HTR-8/SVneo (cell line): ENCODE data around the gene SHISA6.
"Not testable (repeated sequence)": the region's sequence is repeated elsewhere in the genome, so short reads cannot be mapped to it uniquely, and the experiment has no call there.

Source experiments
- DNase-seq: peaks from one replicate; pipeline ENCODE4 v3.0.0; 2011; ENCODE audit warnings: low spot score, mixed read lengths; ENCODE audit not compliant: insufficient read length
- FAIRE-seq: peaks from 2 replicates; lab custom pipeline; 2011; peaks lifted over from hg19 to GRCh38; lab: Jason Lieb, UNC

The SHISA6 gene

DNA sequence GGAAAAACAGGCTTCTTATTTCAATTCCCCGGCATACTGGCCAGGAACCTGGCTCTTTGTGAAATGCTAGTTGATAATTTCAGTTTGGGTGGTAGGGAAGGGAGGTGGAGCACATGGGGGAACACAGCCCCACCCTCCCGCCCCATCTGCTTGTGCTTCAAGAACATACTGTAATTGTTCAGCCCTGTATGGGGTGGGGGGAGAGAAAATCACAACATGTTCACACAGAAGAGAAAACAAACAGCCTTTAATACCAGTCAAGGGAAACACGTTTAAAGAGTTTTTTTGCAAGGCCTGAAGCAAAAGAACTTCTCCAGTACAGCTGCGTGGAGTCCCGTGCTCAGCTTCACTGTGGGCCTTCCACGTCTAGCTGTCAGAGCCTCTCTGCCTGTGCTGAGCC, 59.7 kb downstream of the SHISA6 start:
- FAIRE-seq, result no peak
- no peak for DNase-seq

DNA sequence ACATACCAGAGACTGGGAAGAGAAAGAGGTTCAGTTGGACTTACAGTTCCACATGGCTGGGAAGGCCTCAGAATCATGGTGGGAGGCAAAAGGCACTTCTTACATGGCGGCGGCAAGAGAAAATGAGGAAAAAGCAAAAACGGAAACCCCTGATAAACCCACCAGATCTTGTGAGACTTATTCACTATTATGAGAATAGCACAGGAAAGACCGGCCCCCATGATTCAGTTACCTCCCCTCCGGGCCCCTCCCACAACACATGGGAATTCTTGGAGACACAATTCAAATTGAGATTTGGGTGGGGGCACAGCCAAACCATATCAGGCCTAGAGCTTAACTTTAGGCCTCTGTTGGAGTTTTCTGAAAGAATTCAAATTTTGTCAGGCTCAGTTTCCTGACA, 60.9 kb downstream of the SHISA6 start:
- not testable (repeated sequence) for FAIRE-seq, DNase-seq

- DNase-seq (no peak), FAIRE-seq (no peak)
Measured at GRCh38 chr17:11302401-11303186, 61.6 kb downstream of the SHISA6 start.

DNA sequence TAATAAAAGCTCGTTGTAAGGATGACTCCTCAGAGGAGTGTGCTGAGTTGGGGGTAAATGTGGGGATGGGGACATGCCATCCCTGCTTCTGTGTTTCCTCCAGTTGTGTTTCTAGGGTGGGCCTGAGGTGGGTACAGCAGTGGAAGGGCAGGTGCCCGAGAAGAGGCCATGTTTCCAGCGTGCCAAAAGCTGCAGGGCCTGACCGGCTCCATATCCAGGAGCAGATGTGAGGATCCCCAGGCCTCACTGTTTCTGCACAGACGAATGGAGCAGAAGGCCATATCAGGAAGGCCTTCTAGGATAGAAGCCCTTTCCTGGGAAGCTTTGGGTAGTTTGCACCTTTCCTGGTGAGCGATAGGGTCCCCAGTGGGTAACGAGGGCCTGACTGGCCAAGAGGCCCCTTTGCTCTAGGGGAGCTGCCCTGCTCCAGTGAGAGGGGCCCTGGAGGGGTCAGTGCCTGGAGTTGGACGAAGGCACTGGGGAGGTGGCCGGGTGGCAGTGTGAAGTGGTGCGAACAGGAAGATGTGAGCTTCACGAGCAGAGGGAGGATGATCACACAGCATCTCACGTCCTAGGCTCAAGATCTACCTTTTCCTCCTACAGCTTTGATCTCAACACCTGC, 62.9 kb downstream of the SHISA6 start:
- FAIRE-seq, result no peak

DNA sequence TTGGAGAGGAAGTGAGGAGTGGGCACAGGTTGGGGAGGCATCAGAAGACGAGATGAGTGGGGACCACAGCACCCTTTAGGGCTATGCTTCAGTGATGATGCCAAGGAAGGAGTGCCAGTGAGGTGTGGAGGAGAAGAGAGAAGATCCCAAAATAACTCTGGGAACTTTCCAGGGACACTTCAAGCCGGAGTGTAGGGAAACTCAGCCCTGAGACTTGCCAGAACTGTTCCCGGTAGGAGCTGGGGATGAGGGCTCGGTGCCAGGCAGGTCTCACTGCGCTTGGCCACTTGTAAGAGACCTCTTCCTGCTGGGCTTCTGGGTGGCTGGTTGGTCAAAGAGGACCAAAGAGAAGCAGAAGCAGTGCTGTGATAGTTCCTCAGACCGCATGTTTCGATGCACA, 63.6 kb downstream of the SHISA6 start:
- no peak for FAIRE-seq
- DNase-seq, result no peak

More for the DNA sequence above, 62.9 kb downstream of the SHISA6 start:
- no peak for DNase-seq

DNA sequence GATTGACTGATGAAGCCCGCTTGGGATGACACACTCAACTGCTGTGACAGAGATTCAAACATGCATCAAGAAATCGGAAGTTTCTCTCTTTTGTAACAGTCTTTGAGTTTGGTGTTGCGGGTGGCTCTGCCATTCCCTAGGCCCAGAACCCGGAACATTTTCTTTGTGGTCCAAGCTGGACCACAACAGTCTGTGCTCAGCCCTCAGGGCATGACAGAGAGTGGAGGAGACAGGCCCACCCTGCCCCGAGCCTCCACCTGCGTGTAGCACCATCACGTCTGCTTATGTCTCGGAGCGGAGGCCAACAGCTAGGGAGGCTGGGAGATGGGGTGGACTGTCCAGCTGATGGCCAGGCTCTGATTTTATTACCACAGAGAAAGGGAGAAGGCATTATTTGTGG, 64.5 kb downstream of the SHISA6 start:
- DNase-seq (no peak), FAIRE-seq (no peak)

DNA sequence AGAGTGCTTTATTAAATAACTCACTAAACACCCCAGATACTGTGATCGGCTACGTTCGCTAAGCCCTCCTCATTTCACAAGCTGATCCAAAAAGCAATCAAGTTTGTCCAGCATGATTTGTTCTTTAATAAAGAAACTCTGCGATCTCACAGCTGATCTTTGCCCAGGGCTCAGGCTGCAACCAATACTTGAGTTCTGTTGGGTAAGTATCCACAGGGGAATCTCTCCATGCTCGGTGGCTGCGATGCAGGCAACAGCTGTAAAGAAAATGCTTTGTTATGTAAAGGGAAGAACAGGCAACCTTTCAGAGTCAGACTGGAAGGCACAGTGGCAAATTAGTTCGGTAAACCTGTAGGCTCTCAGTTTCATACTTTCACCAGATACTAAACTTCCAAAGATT, 67.5 kb downstream of the SHISA6 start:
- DNase-seq (no peak), FAIRE-seq (no peak)

GRCh38 chr17:11309033-11309432, 68.0 kb downstream of the SHISA6 start:
- FAIRE-seq (no peak), DNase-seq (no peak)

- FAIRE-seq (no peak), DNase-seq (no peak)
Measured at GRCh38 chr17:11309850-11310249, 68.8 kb downstream of the SHISA6 start.

GRCh38 chr17:11316451-11316850, 75.4 kb downstream of the SHISA6 start:
- not testable (repeated sequence) for FAIRE-seq, DNase-seq

GRCh38 chr17:11318207-11318606, 77.2 kb downstream of the SHISA6 start:
- FAIRE-seq, result no peak
- no peak for DNase-seq

- FAIRE-seq, result no peak
- no peak for DNase-seq
Measured at GRCh38 chr17:11319894-11320293, 78.9 kb downstream of the SHISA6 start.

GRCh38 chr17:11324021-11324420, 83.0 kb downstream of the SHISA6 start:
- DNase-seq (no peak), FAIRE-seq (no peak)

DNA sequence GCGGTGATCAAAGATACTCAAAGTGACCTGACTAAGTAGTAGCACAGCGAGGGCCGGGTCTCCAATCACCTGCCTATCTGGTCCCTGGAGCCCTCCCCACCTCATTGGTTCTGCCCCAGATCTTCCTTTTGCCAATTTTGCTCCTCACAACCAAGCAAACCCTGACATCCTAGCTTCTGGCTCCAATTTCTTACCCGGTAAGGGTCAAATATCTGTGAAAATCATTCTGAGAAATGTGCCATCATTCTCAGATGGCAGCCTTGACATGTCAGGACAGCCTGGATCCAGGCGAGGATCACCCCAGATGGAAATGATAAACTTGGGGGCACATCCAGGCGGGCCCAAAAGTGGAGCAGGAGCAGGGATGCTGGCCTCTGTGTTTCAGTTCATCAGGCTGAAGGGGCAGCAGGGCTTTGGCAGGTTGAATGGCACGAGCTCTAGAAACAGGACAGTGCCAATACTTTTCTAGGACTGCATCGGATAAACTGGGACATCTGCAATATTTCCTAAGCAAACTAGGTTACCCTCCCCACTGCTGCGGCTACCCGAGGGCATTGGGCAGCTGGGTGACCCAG, 83.9 kb downstream of the SHISA6 start:
- FAIRE-seq, result no peak
- no peak for DNase-seq

- no peak for DNase-seq
- no peak for FAIRE-seq
Measured at GRCh38 chr17:11326492-11326891, 85.5 kb downstream of the SHISA6 start.

DNA sequence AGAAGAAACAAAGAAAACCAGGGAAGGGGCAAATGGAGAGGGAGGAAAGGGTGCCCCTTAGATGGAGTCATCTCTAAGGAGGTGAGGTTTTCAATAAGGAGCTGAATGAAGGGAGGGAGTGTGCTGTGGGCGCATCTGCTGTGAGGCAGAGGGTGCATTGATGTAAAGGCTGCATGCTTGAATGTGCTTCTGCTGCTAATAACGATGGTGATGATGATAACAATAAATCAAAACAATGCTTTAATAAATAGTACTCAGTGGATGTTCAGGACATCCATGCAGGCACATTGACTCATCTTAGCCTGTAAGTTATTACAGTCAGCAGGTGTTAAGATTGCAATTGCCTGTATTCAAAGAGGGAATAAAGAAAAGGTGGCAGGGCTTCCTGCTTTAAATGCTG, 87.8 kb downstream of the SHISA6 start:
- FAIRE-seq (no peak), DNase-seq (no peak)

DNA sequence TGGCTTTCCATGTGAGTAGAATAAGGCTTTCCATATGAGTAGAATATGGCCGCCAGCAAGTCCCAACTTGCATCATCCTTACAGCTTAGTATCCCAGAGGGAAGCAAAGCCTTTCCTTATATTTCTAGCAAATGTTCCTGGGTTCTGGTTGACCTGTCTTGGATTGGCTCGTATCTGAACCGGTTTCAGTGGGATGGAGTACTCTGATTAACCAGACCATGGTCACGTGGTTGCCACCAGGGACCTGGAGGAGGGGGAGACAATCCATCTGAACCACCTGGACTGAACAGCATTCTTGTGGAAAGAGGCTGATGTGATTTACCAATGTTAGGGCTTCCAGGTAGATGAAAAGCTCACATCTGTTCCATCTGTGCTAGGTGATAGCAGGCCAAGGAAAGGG, 89.0 kb downstream of the SHISA6 start:
- FAIRE-seq (no peak), DNase-seq (no peak)

- DNase-seq (no peak), FAIRE-seq (no peak)
Measured at GRCh38 chr17:11330826-11331225, 89.8 kb downstream of the SHISA6 start.

GRCh38 chr17:11331547-11332513, 90.8 kb downstream of the SHISA6 start:
- FAIRE-seq (no peak), DNase-seq (no peak)

GRCh38 chr17:11332706-11333105, 91.7 kb downstream of the SHISA6 start:
- FAIRE-seq (no peak), DNase-seq (no peak)
